Putamen (tissue), 1 donor: ENCODE results near the gene SLC5A10.

Experiments used
- DNase-seq: peaks from one replicate; pipeline ENCODE4 v3.0.0-alpha.2; 2016; ENCODE audit warnings: low spot score

The SLC5A10 gene

DNA sequence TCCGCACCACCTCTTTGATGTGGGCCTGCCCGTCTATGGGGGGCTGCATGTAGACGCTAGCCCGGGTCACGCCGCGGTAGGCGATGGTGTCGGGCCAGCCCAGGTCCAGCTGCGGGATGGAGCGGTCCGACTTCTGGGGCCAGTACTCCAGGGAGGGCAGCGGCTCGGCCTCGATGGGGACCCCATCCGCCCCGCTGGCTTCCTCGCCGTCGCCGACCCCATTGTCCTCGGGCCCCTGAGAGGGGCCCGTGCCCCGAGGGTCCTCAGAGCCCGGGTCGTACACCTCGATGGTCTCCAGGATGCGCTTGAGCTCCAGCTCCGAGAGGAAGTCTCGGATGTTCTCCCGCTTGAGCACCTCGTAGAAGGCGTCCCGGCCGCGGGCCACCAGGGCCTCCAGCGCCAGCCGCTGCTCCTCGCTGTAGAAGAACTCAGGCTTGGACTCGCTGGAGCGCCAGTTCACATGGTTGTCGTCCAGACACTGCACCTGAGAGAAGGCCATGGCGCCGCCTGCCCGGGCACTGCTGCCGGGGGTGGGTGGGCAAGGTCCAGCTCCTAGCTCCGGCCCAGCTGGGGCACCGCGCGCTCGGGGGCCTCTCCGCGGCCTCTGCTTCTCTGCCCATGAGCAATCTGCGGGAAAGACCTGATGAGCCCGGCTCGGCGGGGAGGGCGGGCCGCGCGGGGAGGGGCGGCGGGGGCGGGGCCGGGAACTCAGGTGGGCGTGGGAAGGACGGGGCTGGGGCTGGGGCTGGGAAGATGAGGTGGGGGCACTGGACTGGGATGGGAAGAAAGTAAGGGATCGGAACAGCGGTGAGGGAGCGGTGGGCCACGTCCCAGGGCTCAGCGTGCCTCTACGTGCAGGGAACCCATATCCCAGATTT, 51.8 kb downstream of the SLC5A10 start:
- no peak for DNase-seq

DNA sequence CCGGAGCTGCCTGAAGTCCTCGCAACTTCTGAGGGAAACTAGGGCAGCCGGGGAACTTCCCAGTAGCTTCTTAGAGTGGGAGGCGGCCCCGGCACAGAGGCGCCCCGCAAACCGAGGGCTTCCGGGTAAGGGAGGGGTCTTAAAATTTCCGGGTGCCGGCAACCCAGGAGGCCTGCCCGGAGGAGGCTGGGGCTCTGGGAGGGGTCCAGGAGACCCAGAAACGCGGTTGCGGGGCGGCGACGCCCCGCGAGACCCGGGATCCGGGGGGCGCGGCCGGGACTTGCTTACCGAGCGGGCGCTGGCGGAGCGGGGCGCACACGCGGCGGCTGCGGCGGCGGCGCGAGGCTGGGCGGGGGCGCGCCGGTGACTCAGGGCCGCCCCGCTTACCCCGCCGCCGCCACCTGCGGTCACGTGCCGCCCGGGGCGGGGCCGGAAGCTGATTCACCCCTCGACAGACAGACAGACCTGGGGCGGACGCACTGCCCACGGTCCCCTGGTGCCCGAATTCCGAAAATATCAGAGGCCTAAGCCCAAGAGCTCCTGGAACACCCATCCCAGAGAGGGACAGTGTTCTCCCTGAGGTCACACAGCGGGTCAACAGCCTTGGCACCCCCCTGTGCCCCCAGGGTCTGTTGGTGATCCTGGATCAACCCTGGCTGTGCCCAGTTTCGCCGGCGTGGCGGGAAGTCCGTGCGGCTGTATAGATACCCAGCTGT, 52.6 kb downstream of the SLC5A10 start, which contains the start of gene FAM83G:
TSS of gene FAM83G (minus strand) at position 344 of the 716 bp plus-strand sequence. CDS start 723 bp downstream, outside the sequence.
- DNase-seq = no peak

DNA sequence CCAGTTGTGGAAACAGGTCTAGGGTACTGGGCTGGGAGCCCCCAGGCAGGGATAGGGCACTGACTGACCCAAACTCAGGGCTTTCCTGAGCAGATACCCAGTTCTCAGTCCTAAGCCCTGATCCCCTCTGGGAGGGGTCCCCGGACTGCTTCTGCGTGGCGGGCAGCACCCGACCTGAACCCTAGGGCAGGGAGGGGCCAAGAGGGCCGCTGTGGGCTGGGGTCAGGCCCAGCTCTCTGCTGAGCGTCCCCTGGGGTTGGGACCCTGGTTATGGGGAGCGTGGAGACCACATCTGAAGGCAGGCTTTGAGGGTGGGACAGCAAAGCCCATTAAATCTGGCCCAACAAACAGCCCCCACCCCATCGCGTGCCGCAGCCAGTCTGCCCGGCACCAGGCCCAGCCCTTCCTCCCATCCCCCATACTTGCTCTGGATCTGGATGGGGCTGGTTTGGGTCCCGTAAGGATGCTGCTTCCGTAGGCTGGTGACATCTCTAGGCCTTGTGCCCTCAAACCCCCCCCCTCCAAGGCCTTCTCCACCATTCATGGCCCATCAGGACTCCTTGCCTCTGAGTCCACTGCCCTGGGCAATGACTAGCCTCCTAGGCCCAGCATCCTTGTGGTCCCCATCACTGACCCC, 53.3 kb downstream of the SLC5A10 start:
- DNase-seq = no peak

DNA sequence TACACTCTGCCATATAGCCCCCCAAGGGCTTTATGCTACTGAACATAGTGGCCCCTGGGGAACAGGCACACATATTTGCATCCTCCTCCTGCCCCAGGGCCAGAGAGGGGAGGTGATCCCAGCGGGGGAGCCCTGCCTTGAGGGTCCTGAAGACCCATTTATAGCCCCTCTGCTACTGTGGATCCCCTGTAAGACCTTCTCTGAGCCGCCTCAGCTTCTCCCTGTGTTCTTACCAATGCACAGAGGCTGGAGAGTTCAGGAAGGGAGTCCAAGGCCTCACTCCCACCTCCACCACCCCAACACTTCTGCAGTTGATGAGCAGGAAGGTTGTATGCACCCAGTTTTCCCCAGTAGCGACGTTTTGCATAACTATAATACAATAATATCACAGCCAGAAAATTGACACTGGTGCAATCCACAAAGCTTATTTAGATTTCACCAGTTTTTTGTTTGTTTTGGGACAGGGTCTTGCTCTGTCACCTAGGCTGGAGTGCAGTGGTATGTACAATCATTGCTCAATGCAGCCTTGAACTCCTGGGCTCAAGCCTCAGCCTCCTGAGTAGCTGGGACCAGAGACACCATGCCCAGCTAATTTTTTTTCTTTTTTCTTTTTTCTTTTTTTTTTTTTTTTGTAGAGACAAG, 53.9 kb downstream of the SLC5A10 start:
- no peak for DNase-seq

DNA sequence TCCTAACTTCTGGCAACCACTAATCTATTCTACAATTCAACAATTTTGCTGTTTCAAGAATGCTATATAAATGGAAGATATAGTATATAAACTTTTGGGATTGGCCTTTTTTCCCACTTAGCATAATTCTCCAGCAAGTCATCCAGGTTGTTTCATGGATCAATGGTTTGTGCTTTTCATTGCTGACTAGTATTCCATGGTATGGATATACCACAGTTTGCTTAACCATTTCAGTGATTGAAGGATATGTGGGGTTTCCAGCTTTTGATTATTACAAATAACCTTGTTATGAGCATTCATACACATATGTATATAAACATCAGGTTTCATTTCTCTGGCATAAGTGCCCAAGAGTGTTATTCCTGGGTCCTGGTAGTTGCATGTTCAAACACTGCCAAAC, 54.7 kb downstream of the SLC5A10 start:
- DNase-seq = no peak

DNA sequence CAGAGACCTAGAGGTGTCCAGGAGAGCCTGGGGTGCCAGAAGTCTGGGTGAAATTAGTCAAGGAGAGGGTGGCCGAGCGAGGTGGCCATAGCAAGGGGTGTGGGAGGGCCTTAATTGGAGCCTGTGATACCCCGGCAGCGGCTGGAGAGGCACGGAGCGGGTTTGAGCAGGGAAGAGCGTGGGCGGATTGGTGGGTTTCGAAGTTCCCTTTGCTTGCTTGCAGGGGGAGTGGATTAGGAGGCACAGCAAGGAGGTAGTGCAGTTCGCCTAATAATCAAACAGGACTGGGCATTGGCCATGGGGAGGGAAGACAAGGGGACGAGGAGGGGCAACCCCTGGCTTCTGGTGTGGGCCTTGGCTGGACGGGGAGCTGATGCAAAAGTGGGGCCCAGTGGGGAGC, 58.0 kb downstream of the SLC5A10 start:
- DNase-seq = no peak

DNA sequence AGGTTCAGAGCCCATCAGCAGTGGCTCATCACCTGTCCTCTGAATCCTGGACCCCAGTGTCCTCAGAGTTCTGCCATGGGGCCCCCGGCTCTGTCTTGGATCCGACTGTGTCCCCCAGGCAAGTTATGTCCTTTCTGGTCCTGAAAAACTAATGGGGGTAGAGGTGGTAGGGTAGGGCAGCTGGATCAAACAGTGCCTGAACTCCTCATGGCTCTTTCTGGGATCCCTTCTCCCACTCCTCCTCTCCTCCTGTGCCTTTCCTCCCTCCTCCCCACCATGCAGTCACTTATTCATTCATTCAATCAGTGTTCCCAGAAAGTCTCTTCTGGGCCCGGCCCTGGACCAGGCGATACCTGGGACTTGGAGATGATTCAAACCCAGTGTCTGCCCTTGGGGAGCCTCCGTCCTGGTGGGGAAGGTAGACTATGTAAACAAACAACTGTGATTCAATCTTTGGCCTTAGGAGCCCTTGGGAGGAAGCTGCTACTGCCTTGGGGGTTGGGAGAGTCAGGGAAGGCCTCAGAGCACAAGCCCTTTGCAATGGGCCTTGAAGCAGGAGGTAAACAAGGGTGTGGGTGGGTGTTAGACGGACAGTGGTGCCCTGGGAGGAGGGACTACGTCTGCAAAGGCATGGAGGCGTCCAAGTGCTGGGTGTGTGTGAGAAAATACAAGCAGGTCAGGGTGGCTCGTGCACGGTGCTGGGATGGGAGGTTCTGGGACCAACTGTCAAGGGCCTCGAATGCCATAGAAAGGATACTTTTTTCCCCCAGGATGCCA, 59.0 kb downstream of the SLC5A10 start:
- no peak for DNase-seq

DNA sequence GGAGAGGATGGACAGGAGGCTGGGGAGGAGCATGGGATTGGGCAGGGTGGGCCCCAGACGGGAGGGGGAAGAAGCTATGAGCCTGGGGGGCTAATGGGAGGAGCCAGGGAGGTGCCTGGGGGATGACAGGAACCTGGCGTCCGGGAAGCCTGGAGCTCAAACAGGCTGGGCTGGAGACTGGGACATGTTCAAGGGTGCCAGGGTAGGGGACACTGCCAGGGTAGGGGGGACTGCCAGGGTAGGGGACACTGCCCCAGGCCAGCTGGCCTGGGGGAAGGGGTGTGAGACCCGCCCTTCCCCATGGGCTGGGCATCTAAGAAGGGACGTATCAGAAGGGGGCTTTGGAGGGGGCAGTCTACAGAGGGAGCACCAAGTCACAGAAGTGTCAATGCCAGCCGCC, 59.6 kb downstream of the SLC5A10 start:
- DNase-seq = no peak

DNA sequence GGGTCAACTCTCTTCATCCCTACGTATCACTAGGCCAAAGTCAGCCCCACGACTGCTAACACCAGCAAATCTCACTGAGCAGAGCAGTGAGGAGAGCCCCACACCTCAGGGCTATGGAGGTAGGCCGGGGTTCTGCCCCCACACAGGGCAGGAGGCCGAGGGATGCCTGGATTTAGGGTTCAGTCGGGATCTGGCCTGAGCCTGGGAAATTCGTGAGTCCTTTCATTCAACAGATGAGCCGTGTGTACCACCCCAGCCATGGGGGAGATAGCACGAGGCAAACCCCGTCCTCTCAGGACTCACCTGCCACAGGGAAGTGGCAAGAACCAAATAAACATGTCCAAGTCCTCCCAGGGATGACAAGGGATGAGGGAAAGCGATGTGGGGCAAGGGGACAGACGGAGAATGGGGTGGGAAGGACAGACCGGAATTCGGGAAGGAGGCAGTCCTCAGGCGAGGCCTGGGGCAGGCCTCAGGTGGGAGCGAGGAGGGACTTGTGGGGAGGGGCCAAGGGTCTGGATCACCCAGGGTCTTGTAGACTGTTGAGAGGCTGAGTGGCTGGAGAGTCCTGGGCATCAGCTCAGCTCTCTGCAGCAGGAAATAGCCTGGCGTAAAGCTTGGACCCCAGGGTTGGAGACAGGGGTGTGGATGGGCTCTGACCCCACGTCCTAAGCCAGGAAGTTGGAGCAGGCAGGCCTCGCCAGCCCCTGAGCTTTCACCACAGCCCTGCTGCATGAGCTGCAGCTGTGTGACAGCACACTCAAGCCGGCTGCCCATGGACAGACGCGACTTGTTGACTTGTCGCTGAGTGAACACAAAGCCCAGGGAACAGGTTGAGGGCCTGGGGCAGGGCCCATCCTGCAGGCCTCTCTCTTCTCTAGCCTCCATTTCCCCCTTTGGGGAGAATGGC, 60.5 kb downstream of the SLC5A10 start:
- DNase-seq = no peak

DNA sequence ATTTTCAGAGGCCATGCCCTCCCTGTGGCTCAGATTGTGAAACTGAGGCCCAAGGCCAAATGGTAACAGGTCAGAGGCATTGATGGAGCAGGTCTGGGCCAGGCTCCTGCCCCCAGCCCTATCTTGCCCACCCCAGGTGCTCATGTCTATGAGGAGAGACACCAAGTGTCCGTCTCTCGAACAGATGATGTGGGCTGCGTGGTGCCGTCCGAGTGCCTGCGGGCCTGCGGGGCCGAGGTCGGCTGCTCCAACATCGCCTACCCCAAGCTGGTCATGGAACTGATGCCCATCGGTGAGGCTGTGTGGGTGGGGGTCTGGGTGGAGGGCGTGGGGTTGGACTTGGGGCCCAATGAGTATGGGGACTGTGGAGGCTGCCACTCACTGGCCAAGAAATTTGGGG, 61.3 kb downstream of the SLC5A10 start:
- DNase-seq = no peak

DNA sequence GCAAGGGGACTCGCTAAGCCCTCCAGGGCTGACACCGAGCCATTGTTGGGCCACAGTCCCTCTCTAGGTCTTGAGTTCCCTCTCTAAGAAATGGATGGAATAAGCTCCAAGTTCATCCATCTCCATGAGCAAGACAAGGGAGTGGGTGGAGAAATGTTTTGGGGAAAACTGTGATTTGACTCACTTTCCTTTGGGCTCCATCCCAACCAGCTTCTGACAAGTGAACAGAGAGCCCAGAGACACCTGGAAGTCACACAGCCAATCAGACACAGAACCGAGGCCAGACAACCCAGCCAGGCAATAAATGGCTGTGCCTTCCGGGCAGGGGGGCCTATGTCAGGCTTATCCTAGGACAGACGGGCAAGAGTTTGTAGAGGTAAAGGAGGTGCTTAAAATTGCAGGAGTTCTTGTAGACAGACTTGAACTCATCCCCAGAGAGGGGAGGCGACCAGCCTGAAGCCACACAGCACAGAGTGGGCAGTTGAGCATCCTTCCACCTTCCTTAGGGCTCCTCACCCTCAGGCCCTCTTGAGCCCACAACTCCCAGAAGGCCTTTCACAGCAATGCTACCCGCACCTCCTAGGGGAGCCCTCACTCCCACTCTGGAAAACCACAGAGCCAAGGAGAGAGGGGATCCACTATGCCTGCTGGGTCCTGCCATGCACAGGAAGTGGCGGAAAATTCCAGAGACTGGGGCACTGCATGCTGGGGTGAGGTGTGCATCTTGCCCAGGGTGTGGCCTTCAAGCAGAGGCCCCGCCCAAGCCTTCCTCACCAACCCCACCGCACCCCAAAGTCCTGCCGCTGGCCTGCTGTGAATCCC, 62.1 kb downstream of the SLC5A10 start:
- DNase-seq = no peak

DNA sequence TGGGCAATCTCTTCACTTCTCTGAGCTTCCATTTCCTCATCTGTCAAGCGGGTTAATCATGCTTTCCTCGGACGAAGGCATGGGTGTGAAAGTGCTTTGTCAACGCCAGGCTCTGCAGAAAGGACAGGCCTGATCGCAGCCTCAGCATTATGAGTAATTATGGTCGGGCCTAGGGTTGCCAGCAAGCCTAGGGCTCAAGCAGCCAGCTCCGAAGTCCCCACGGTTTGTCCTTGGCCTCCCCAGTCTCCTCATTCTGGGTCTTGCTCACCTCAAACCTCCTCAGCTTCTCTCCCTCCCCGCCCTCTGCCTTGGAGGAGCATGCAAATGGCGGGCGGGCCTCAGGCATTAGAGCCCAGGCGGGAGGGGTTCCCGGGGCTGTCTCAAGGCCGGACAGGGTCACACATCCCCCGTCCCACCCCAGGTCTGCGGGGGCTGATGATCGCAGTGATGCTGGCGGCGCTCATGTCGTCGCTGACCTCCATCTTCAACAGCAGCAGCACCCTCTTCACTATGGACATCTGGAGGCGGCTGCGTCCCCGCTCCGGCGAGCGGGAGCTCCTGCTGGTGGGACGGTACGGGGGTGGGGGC, 62.8 kb downstream of the SLC5A10 start:
- no peak for DNase-seq

DNA sequence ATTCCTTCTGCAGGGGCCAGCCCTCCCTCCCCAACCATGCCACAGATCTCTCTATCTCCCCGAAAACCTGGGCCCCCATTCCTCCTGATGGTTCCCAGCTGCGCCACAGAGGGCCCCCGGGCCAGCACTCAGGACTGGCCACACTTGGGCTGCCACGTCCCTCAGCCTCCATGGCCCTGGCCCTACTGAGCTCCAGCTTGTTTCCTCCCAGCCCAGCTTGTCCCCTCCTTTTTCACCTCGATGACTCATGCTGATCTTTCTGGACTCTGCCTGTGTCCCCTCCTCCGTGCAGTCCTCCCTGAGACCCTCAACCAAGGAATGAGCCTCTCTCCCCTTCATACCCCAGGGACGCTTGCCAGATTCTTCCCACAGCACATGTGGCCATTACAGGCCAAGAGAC, 63.5 kb downstream of the SLC5A10 start:
- DNase-seq = no peak

DNA sequence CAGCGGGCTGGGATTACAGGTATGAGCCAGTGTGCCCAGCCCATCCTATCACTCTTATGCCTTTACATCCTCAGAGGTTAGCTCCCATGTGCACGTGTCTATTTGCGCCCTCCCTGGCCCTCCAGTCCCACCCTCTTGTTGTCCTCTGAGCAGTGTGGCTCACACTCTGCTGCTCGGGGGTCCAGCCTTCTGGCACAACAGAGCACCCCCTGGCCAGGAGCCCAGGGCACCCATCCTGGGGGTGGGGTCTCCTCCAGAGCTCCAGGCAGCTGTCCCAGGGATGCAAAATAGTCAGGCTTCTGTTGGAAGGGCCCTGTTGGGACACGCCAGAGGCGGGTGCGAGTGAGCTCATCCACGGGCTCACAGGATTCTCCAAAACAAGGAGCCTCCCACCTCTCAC, 64.3 kb downstream of the SLC5A10 start:
- DNase-seq = no peak

DNA sequence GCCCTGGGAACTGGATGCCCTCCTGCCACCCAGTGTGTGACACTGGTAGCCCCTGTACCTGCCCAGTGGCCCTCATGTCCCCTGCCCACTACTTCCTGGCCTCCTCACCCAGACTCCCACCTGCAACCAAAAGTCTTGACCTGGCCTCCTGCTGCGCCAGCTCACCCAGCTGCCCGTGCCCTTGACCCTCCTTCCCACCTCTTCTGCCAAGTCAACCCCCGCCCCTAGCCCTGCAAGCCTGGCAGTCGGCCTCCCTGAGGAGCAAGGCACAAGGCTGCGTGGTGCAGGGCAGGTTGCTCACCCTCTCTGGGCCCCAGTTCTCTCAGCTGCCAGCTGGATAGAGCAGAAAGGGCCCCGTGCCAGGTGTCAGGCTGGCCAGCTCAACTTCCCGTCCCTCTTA, 64.9 kb downstream of the SLC5A10 start:
- DNase-seq = no peak

DNA sequence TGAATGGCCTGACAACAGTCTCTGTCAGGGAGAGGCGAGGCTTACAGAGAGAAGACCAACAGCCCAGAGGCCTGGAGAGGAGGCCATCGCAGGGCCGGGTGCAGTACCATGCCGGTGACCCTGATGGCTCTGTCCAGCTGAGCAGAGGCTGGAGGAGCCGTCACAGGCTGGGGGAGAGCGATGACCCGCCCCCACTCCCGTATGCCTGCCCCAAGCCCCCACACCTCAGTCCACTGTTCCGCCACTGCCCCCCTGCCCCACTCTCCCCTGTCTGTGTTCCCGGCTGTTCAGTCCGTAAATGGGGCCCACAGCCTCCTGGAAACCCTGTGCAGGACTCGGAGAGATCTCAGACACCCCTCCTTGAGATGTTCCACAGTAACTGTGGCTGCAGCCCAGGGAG, 65.4 kb downstream of the SLC5A10 start:
- no peak for DNase-seq

DNA sequence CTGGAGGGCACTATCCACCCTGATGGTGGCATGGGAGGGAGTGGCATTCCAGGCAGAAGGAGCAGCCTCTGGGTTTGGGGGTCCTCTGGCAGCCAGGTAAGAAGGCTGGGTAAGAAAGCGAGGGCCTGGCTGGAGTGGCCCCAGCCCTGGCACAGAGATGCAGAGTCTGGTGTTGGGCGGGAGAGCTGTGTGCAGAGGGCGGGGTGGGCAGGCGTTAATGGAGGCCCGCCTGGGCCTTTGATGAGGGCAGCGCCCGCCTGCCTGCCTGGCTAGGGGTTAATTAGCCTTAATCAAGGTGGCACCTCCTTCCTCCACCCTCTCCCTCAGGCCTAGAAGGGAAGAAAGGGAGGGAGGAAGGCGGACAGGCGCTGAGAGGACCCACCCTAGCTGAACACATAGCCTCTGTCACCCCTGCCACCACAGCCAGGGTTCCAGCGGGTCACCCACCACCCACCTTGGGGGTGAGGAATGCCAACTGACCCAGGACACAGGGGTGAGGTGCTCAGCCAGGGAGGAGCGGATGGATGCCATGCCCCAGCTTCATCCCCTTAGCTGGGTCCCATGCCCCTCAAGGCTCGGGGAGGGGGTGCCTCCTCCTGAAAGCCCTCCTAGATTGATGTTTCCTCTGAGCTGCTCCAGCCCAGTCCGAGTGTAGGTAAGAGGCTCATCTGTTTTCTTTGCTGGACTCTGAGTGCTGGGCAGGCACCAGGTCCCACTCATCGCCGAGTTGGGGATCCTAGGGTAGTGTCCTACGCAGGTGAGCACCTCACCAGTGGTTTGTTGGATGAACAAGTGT, 66.0 kb downstream of the SLC5A10 start:
- DNase-seq = no peak

DNA sequence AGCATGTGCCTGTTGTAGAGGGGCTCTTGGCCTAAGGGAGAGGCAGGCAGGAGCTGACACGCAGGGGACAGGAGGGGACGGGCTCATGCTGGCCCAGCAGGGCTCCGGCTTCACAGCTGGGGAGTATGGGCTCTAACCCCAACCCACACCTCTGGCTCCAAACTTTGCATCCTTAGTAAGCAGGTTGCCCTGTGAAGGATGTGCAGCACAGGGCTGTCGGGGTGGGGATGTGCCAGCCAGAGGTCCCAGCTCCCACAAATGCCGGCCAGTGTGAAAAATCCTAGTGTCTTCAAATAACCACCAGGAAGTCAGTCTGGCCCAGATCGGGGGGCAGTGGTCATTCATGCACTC, 66.6 kb downstream of the SLC5A10 start:
- DNase-seq = no peak
